H9 (cell line): Measurements from ENCODE around the gene KIF26A. TPM values are rescaled to one million over a fixed set of nuclear protein-coding genes. Genes with fewer than 3 reads are reported as not detected.

Experiments
- DNase-seq: peaks from one replicate; pipeline ENCODE4 v3.0.0-alpha.2; 2017
- H2AFZ ChIP-seq: one replicate; pipeline ENCODE4 v1.6.1; 2013; ENCODE audit warnings: mild to moderate bottlenecking, low read length, control low read depth, moderate library complexity
- H2AK5ac ChIP-seq: 2 replicates; pipeline ENCODE4 v1.6.1; 2013; ENCODE audit warnings: low read length, control low read depth, mixed read lengths; ENCODE audit not compliant: insufficient read length
- H2BK120ac ChIP-seq: one replicate; pipeline ENCODE4 v1.6.1; 2013; ENCODE audit warnings: low read depth, mild to moderate bottlenecking, low read length, control low read depth, inconsistent platforms; ENCODE audit not compliant: poor library complexity, severe bottlenecking
- H2BK12ac ChIP-seq: 2 replicates; pipeline ENCODE4 v1.6.1; 2013; ENCODE audit warnings: low read length, control low read depth, mixed read lengths, low read depth; ENCODE audit not compliant: insufficient read length
- H2BK15ac ChIP-seq: 2 replicates; pipeline ENCODE4 v1.6.1; 2013; ENCODE audit warnings: low read depth, low read length, control low read depth
- H2BK20ac ChIP-seq: one replicate; pipeline ENCODE4 v1.6.1; 2013; ENCODE audit warnings: low read depth, mild to moderate bottlenecking, low read length, control low read depth, inconsistent platforms; ENCODE audit not compliant: poor library complexity, severe bottlenecking
- H2BK5ac ChIP-seq: 2 replicates; pipeline ENCODE4 v1.6.1; 2013; ENCODE audit warnings: low read length, control low read depth, mixed read lengths; ENCODE audit not compliant: insufficient read length
- H3K14ac ChIP-seq: 2 replicates; pipeline ENCODE4 v1.6.1; 2013; ENCODE audit warnings: low read length, control low read depth; ENCODE audit not compliant: insufficient read depth
- H3K18ac ChIP-seq: 2 replicates; pipeline ENCODE4 v1.6.1; 2013; ENCODE audit warnings: low read depth, mild to moderate bottlenecking, mixed read lengths, low read length, control low read depth; ENCODE audit not compliant: insufficient read length
- H3K23ac ChIP-seq: 2 replicates; pipeline ENCODE4 v1.6.1; 2013; ENCODE audit warnings: low read length, control low read depth, mixed read lengths, low read depth; ENCODE audit not compliant: insufficient read length
- H3K23me2 ChIP-seq: 2 replicates; pipeline ENCODE4 v1.6.1; 2013; ENCODE audit warnings: low read depth, mild to moderate bottlenecking, mixed read lengths, low read length, control low read depth; ENCODE audit not compliant: insufficient read length, poor library complexity, severe bottlenecking
- H3K27ac ChIP-seq: 2 replicates; pipeline ENCODE4 v1.5.1; 2013; ENCODE audit warnings: low read length, control low read depth, mixed read lengths, low read depth; ENCODE audit not compliant: insufficient read length
- H3K27me3 ChIP-seq: 2 replicates; pipeline ENCODE4 v1.6.1; 2013; ENCODE audit warnings: low read length, control low read depth, inconsistent platforms; ENCODE audit not compliant: insufficient read depth
- H3K4ac ChIP-seq: 2 replicates; pipeline ENCODE4 v1.6.1; 2013; ENCODE audit warnings: low read depth, mild to moderate bottlenecking, control low read depth, inconsistent platforms, low read length, moderate library complexity
- H3K4me1 ChIP-seq: 2 replicates; pipeline ENCODE4 v1.6.1; 2013; ENCODE audit warnings: low read length, control low read depth, inconsistent platforms; ENCODE audit not compliant: insufficient read depth
- H3K4me2 ChIP-seq: 2 replicates; pipeline ENCODE4 v1.6.1; 2013; ENCODE audit warnings: low read length, control low read depth, mixed read lengths; ENCODE audit not compliant: insufficient read length, insufficient read depth
- H3K56ac ChIP-seq: 2 replicates; pipeline ENCODE4 v1.6.1; 2013; ENCODE audit warnings: low read depth, mild to moderate bottlenecking, mixed read lengths, low read length, control low read depth; ENCODE audit not compliant: insufficient read length
- H3K79me1 ChIP-seq: 2 replicates; pipeline ENCODE4 v1.6.1; 2013; ENCODE audit warnings: low read depth, mild to moderate bottlenecking, moderate library complexity, low read length, control low read depth, inconsistent platforms; ENCODE audit not compliant: insufficient read depth, poor library complexity, severe bottlenecking
- H3K79me2 ChIP-seq: 2 replicates; pipeline ENCODE4 v1.6.1; 2013; ENCODE audit warnings: low read length, control low read depth, inconsistent platforms; ENCODE audit not compliant: insufficient read depth
- H3K9ac ChIP-seq: 2 replicates; pipeline ENCODE4 v1.6.1; 2013; ENCODE audit warnings: low read length, control low read depth, mixed read lengths; ENCODE audit not compliant: insufficient read length; ENCODE audit errors: extremely low read depth
- H3K9me3 ChIP-seq: one replicate; pipeline ENCODE4 v1.6.1; 2013; ENCODE audit warnings: low read depth, low read length, inconsistent platforms; ENCODE audit not compliant: control insufficient read depth
- H3T11ph ChIP-seq: one replicate; pipeline ENCODE4 v1.6.1; 2013; ENCODE audit warnings: mild to moderate bottlenecking, low read length, control low read depth, inconsistent platforms
- H4K20me1 ChIP-seq: one replicate; pipeline ENCODE4 v1.6.1; 2013; ENCODE audit not compliant: control insufficient read depth, insufficient read length, insufficient read depth
- H4K5ac ChIP-seq: 2 replicates; pipeline ENCODE4 v1.6.1; 2013; ENCODE audit warnings: low read depth, mild to moderate bottlenecking, mixed read lengths, low read length, control low read depth; ENCODE audit not compliant: insufficient read length
- H4K8ac ChIP-seq: replicated peaks from 2 replicates; pipeline ENCODE4 v1.6.1; 2013; ENCODE audit warnings: low read length, control low read depth, mixed read lengths, low read depth; ENCODE audit not compliant: insufficient read length
- H4K91ac ChIP-seq: 2 replicates; pipeline ENCODE4 v1.6.1; 2013; ENCODE audit warnings: low read depth, mild to moderate bottlenecking, moderate library complexity, mixed read lengths, low read length, control low read depth; ENCODE audit not compliant: insufficient read length
- H3K27ac Mint-ChIP-seq, 3 experiments: 2 replicates in 2 of 3; 3 replicates in 1 of 3; pipeline ENCODE4 v1.8.0; 2020 to 2021; ENCODE audit warnings: mixed read lengths in 3 of 3, mild to moderate bottlenecking in 1 of 3, moderate library complexity in 1 of 3
- H3K27me3 Mint-ChIP-seq: 2 replicates; pipeline ENCODE4 v1.8.0; 2021; ENCODE audit warnings: low read depth, mild to moderate bottlenecking, moderate library complexity, mixed read lengths
- H3K36me3 Mint-ChIP-seq, 3 experiments: 2 replicates in 2 of 3; 3 replicates in 1 of 3; pipeline ENCODE4 v1.8.0; 2020 to 2021; ENCODE audit warnings: low read depth in 3 of 3, mixed read lengths in 3 of 3; ENCODE audit not compliant: insufficient read depth in 1 of 3
- H3K4me1 Mint-ChIP-seq, 2 experiments: 2 replicates each; pipeline ENCODE4 v1.8.0; 2020; ENCODE audit warnings: mixed read lengths in 2 of 2
- H3K4me3 Mint-ChIP-seq, 2 experiments: 2 replicates in 1 of 2; 3 replicates in 1 of 2; pipeline ENCODE4 v1.8.0; 2020 to 2021; ENCODE audit warnings: mild to moderate bottlenecking in 2 of 2, mixed read lengths in 2 of 2, moderate library complexity in 1 of 2
- H3K9me3 Mint-ChIP-seq, 2 experiments: 2 replicates in 1 of 2; 3 replicates in 1 of 2; pipeline ENCODE4 v1.8.0; 2020; ENCODE audit warnings: mild to moderate bottlenecking in 2 of 2, mixed read lengths in 2 of 2, moderate library complexity in 1 of 2
- CTCF ChIP-seq: fragments of 200-600 bp; sonication (generic); conservative IDR thresholded peaks from 3 replicates; pipeline ENCODE4 v1.8.0; 2021; ENCODE audit warnings: antibody characterized with exemption, mild to moderate bottlenecking
- WGBS: extraction: QIAGEN DNeasy Blood & Tissue Kit; methylation state at CpG from one replicate; pipeline ENCODE4 v1.1.7; 2013; ENCODE audit warnings: missing lambda C conversion rate, low lambda C conversion rate, mixed read lengths; ENCODE audit not compliant: insufficient read length; ENCODE audit errors: extremely low coverage; 5-methylcytosine and 5-hydroxymethylcytosine counted together
- total RNA-seq: library from RNA; stranded (reverse); gene quantifications from 2 replicates; pipeline ENCODE4 v1.2.1, GENCODE V29; 2021

KIF26A gene
- total RNA-seq, 1 experiment from 2014 or later: 44.2 TPM

- no peaks in the 10 kb centered on the region for H3K9me3 Mint-ChIP-seq
- H2AK5ac ChIP-seq: no peak overlapping the region
- no peaks in the 10 kb centered on the region for H3K23me2 ChIP-seq
- H4K91ac ChIP-seq: no peak overlapping the region
- no peak overlapping the region for H3K4ac ChIP-seq
- no peak overlapping the region for H2BK15ac ChIP-seq
- no peak overlapping the region for H3T11ph ChIP-seq
- H3K9me3 ChIP-seq: no peaks in the 10 kb centered on the region
- H4K5ac ChIP-seq: no peak overlapping the region
- no peak overlapping the region for H3K4me3 Mint-ChIP-seq
- H3K23ac ChIP-seq: no peak overlapping the region
- H3K79me1 ChIP-seq: no peaks in the 10 kb centered on the region
- no peak overlapping the region for H2BK12ac ChIP-seq
- H3K27me3 Mint-ChIP-seq: no peaks in the 10 kb centered on the region
- no peak overlapping the region for H3K56ac ChIP-seq
- no peak overlapping the region for H3K9ac ChIP-seq
- no peak overlapping the region for H3K14ac ChIP-seq
- H2BK20ac ChIP-seq: no peak overlapping the region
- H2BK5ac ChIP-seq: no peak overlapping the region
- no peak overlapping the region for H3K27ac Mint-ChIP-seq
- H4K20me1 ChIP-seq: no peaks in the 10 kb centered on the region
- no peak overlapping the region for H2BK120ac ChIP-seq
- no peak overlapping the region for H2AFZ ChIP-seq
- no peaks in the 10 kb centered on the region for H3K4me1 ChIP-seq
- no peak overlapping the region for H3K27ac ChIP-seq
- TF ChIP-seq CTCF: no peak
- H3K79me2 ChIP-seq: no peaks in the 10 kb centered on the region; the same call in 1 of the 2 replicates
- H4K8ac ChIP-seq: no peak overlapping the region
- H3K4me1 Mint-ChIP-seq: peaks cover 5% of the 10 kb centered on the region in 2 experiments; a peak in 2 of 4 replicates
- WGBS: no CpG with 5 or more reads among the region's 23 CpGs
- H3K18ac ChIP-seq: no peak overlapping the region
- H3K4me2 ChIP-seq: no peak overlapping the region
- no peak for DNase-seq
- no peaks in the 10 kb centered on the region; a peak in 1 of 7 replicates for H3K36me3 Mint-ChIP-seq
- no peaks in the 10 kb centered on the region for H3K27me3 ChIP-seq
These were observed 25.7 kb downstream of the KIF26A start for GRCh38 chr14:104164041-104164440.
